ENCODE measurements around the gene CLASP1. TPM values are rescaled to one million over a fixed set of nuclear protein-coding genes. Genes with fewer than 3 reads are reported as not detected.

The CLASP1 gene
- total RNA-seq, 1 donor from 2014 or later = 163 TPM

DNA sequence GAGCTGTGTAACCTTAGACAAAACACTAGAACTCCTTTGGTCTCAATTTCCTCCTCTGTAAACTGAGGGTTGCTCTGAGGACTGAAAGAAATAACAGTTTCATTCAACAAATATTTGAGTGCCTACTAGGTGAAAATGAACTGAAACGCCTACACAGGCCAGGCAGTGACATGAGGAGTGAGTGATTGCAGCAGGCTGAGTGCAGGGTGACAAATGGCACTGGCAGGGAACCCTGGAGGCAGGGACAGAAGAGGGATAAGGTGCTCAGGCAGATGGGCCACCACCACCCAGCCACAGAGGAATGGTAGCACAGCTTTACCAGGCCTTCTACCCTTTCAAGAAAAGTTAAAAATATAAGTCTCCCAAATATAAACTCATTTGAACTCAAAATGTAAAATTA lies 130.1 kb downstream of the CLASP1 start:
- Mint-ChIP-seq H3K36me3 (ENCODE audit: unreplicated experiment) (peaks cover 4% of the 10 kb centered on the region), H3K27ac (ENCODE audit: unreplicated experiment) (peak overlapping the region; percentile 57), H3K4me1 (ENCODE audit: low read depth, unreplicated experiment) (peaks cover 16% of the 10 kb centered on the region), H3K4me3 (ENCODE audit: unreplicated experiment) (no peak overlapping the region), H3K9me3 (ENCODE audit: unreplicated experiment) (peaks cover 13% of the 10 kb centered on the region), H3K27me3 (ENCODE audit: unreplicated experiment) (peaks cover 8% of the 10 kb centered on the region)
- TF ChIP-seq, protein P1, sequence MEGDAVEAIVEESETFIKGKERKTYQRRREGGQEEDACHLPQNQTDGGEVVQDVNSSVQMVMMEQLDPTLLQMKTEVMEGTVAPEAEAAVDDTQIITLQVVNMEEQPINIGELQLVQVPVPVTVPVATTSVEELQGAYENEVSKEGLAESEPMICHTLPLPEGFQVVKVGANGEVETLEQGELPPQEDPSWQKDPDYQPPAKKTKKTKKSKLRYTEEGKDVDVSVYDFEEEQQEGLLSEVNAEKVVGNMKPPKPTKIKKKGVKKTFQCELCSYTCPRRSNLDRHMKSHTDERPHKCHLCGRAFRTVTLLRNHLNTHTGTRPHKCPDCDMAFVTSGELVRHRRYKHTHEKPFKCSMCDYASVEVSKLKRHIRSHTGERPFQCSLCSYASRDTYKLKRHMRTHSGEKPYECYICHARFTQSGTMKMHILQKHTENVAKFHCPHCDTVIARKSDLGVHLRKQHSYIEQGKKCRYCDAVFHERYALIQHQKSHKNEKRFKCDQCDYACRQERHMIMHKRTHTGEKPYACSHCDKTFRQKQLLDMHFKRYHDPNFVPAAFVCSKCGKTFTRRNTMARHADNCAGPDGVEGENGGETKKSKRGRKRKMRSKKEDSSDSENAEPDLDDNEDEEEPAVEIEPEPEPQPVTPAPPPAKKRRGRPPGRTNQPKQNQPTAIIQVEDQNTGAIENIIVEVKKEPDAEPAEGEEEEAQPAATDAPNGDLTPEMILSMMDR (IDR thresholded peaks at IDR 0.05; ENCODE audit: partially characterized antibody, unreplicated experiment) = no peak
- DNase-seq = no peak

DNA sequence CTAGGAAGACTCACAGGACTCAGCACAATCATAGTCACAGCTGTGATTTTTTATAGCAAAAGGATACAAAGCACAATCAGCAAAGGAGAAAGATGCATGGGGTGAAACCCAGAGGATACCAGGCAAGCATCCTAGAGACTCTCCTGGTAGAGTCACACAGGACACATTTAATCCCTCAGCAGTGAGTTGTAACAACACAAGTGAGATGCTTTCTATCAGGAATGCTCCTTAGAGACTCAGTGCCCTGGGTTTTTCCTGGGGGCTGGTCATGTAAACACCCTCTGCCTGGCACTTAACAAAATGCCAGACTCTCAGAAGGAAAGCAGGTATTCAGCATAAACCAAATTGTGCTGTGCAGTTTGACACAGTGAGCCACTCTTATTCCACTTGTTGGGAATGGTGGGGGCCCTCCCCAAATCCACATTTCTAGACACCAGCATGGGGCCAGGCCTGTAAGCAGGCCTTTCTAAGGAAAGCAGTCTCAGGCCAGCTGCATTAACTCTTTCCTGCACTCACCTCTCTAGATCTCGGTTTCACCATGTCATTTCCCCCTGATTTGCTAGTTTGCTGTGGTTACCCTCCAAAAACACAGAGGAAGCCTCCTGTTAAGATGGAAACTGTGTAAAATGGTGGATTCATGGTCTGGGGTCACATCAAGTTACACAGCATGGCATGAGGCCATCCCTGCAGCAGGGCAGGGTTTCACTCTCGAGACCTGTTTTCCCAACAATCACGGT lies 135.5 kb downstream of the CLASP1 start:
- peak overlapping the region; percentile 19 for H3K27ac Mint-ChIP-seq (ENCODE audit: unreplicated experiment)
- TF ChIP-seq, protein P1 (IDR thresholded peaks at IDR 0.05; ENCODE audit: partially characterized antibody, unreplicated experiment) = no peak
- DNase-seq = no peak
- H3K9me3 Mint-ChIP-seq (ENCODE audit: unreplicated experiment) = peaks cover 8% of the 10 kb centered on the region
- H3K36me3 Mint-ChIP-seq (ENCODE audit: unreplicated experiment) = no peaks in the 10 kb centered on the region
- peaks cover 4% of the 10 kb centered on the region for H3K27me3 Mint-ChIP-seq (ENCODE audit: unreplicated experiment)
- H3K4me3 Mint-ChIP-seq (ENCODE audit: unreplicated experiment) = no peak overlapping the region
- H3K4me1 Mint-ChIP-seq (ENCODE audit: low read depth, unreplicated experiment) = peaks cover 9% of the 10 kb centered on the region

DNA sequence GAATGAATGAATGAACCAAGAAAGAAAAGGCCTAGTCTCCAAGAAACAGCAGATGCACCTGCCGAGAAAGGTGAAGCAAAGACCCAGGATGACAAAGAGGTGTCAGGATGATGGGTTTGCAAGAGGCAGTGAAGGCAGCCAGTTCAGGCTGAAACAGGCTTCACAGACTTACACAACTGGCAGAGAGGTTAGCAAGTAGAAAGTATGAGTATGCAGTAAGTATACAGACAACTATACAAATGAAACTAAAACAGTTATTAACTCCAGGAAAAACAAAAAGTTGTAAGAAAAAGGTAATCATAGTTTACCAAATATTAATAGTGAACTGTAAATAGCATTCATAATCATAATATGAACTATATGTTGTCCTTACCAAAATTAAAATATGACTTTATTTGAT lies 138.4 kb downstream of the CLASP1 start:
- H3K4me1 Mint-ChIP-seq (ENCODE audit: low read depth, unreplicated experiment) = peaks cover 11% of the 10 kb centered on the region
- no peak overlapping the region for H3K27ac Mint-ChIP-seq (ENCODE audit: unreplicated experiment)
- no peaks in the 10 kb centered on the region for H3K36me3 Mint-ChIP-seq (ENCODE audit: unreplicated experiment)
- no peak overlapping the region for H3K4me3 Mint-ChIP-seq (ENCODE audit: unreplicated experiment)
- H3K27me3 Mint-ChIP-seq (ENCODE audit: unreplicated experiment) = peaks cover 4% of the 10 kb centered on the region
- DNase-seq = no peak
- H3K9me3 Mint-ChIP-seq (ENCODE audit: unreplicated experiment) = peaks cover 5% of the 10 kb centered on the region
- TF ChIP-seq, protein P1 (IDR thresholded peaks at IDR 0.05; ENCODE audit: partially characterized antibody, unreplicated experiment) = no peak

DNA sequence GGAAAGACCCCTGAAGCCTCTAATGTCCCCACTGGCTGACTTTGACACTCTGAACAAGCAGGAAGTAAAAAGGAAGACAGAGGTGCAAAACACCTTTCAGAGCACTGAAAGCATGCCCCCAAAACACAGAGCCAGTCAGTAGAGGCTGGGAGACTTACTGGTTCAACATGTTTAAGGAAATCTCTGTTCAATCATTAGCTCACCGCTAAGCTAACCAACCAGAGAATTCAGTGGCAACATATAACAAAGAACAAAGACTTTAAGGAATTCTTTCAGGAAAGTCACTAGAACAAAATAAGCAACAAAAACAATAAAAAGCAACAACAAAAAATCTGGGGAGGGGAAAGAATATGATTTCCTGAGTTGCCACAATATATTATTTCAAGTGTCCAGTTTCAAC lies 142.6 kb downstream of the CLASP1 start:
- TF ChIP-seq, protein P1 (IDR thresholded peaks at IDR 0.05; ENCODE audit: partially characterized antibody, unreplicated experiment) = no peak
- H3K27me3 Mint-ChIP-seq (ENCODE audit: unreplicated experiment) = peaks cover 6% of the 10 kb centered on the region
- H3K4me3 Mint-ChIP-seq (ENCODE audit: unreplicated experiment) = no peak overlapping the region
- H3K27ac Mint-ChIP-seq (ENCODE audit: unreplicated experiment) = no peak overlapping the region
- no peaks in the 10 kb centered on the region for H3K9me3 Mint-ChIP-seq (ENCODE audit: unreplicated experiment)
- H3K4me1 Mint-ChIP-seq (ENCODE audit: low read depth, unreplicated experiment) = peaks cover 7% of the 10 kb centered on the region
- DNase-seq = no peak
- no peaks in the 10 kb centered on the region for H3K36me3 Mint-ChIP-seq (ENCODE audit: unreplicated experiment)

DNA sequence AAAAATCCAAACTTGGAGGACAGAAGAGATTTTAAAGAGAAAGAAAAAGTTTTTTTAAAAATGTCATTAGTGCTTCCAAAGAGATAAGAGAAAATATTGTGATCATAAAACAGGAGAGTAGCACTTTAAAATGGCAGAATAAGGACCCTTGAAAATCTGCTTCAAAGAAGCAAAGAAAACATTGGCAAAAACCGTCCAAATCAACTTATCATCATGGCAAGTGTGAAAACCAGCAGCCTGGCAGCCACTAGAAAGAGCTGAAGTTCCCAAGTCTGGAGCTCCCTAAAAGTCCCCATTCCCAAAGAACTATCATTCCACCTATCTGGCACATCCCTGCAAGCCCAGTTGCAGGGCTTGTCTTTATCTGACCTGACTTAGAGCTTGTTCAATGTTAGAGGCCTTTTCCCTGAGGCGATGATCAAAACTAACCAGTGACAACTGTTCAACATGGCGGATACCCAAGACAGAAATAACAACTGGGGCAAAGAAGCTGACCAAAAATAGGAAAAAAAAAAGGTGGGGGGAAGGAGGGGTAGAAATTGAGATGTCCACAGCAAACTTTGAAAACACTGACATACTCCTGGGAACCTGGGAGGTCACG lies 143.2 kb downstream of the CLASP1 start:
- TF ChIP-seq, protein P1 (IDR thresholded peaks at IDR 0.05; ENCODE audit: partially characterized antibody, unreplicated experiment) = no peak
- Mint-ChIP-seq H3K4me3 (ENCODE audit: unreplicated experiment) (no peak overlapping the region), H3K27ac (ENCODE audit: unreplicated experiment) (no peak overlapping the region), H3K9me3 (ENCODE audit: unreplicated experiment) (no peaks in the 10 kb centered on the region), H3K27me3 (ENCODE audit: unreplicated experiment) (peaks cover 6% of the 10 kb centered on the region), H3K4me1 (ENCODE audit: low read depth, unreplicated experiment) (peaks cover 7% of the 10 kb centered on the region), H3K36me3 (ENCODE audit: unreplicated experiment) (no peaks in the 10 kb centered on the region)
- DNase-seq = no peak

Measured in glutamatergic neuron (in vitro differentiated cells).